Fibroblast of skin of right biceps (primary cell): ENCODE data around the gene C1orf52.

Experiments
- DNase-seq: peaks from one replicate; pipeline ENCODE4 v3.0.0-alpha.2; 2013

The C1orf52 gene

GRCh38 chr1:85229574-85230097 lies 29.8 kb downstream of the C1orf52 start:
- DNase-seq, result no peak

DNA sequence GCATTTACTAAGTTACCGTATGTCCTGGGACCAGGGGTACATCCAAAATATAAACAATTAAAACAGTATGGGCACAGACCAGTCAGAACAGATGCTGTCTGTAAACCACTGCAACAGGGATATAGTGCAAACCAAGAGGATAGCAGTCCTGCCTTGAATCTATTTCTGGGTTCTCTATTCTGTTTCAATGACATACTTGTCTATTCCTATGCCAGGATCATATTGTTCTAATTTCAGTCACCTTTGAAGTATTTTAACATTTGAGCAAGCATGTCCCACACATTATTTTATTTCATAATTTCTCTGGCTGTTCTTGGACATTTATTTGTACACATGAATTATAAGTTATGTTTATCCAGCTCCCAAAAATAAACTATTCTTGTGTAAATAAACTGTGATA lies 30.5 kb downstream of the C1orf52 start:
- no peak for DNase-seq

GRCh38 chr1:85225624-85226380 lies 33.7 kb downstream of the C1orf52 start:
- DNase-seq, result no peak

DNA sequence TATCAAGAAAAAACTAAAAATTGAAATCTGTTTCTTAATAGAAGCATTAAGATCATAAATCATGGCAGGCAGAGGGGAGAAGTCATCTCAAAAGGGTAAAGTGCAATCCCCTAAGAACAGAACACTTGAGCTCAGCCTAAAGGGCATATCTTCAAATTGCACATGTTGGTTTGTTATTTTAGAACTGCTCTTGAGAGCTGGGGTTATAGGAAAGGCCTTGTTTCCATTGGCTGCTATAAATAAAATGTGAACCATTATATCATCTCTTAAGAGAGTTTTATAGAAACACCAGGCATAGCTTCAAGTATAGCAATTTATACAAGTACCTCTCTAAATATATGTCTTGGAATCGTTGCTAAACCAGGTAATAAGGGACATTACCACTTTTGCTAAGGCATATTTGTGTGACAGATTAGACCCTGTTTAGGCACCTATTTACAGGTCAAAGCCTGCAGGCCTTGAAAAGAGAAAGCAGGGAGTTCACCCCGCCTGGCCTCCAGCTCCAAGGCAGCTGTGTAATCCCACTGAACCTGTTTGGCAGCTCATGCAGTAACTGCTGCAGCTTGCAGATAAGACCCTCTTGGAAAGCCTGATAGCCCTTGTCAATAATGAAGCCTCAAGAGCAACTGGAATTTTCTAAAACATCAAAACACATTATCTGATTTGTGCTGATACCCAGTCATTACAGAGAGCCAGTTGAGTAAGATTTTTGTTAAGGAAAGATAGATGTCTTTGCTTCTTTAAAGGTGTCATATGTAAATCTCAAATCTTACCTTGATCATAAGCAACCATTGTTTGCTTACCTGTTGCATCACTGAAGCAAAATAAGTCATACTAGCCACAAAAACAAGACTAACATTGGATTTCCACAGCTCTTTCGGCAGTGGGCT lies 34.5 kb downstream of the C1orf52 start:
- no peak for DNase-seq

GRCh38 chr1:85224295-85224694 lies 35.2 kb downstream of the C1orf52 start:
- DNase-seq, result no peak

GRCh38 chr1:85223334-85223733 lies 36.1 kb downstream of the C1orf52 start:
- DNase-seq, result no peak

GRCh38 chr1:85220756-85221201 lies 38.7 kb downstream of the C1orf52 start:
- peak; percentile 57 for DNase-seq

DNA sequence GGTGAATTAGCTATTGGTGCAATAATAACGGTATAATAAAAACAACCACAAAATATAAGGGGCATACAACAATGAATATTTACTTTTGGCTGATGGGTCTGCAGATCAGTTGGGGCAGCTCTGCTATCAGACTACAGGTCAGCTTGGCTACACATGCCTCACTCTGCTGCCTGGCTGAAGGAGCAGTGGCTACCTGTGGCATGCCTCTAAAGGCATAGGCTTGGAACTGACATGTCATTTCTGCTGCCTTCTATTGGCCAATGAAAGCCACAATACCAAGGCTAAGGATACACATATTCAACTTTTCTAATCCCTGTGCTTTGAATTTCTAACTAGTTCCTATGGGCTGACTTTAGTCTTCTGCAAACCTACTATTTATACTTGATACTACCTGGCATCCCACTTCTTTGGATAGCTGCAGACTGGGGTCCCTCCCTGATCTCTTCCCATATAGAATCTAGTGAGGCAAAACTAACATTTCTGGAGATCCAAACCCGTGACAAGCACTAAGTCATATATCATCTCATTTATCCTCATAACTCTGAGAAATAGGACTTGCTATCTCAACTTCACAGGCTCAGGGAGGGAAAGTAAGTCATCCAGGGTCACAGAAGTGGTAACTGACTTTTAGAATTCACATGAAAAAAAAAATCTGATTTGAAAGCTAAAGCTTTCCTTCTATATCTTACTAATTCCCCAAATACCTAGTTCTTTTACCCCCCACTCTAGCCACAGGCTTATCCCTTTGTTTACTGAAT lies 39.4 kb downstream of the C1orf52 start:
- no peak for DNase-seq

- no peak for DNase-seq
These were observed 42.8 kb downstream of the C1orf52 start for GRCh38 chr1:85216697-85217096.

DNA sequence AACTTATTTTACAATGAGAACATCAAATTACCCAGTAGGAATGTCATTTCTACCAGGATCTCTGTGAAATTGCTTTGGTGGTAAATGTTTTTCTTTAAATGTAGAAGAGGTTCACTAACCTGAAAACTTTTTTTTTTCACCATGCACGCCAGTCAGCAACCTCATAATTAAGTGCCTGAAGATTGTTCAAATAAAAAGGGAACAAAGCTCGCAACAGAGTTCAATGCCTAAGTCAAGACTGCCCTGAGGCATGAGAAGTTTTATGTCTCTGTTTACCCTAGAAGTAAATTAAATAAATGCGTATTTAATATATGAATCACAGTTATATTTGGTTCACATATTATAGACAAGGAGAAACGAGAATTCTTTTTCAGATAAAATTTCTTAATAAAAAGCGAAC lies 44.8 kb downstream of the C1orf52 start:
- no peak for DNase-seq

GRCh38 chr1:85208488-85208887 lies 51.0 kb downstream of the C1orf52 start:
- DNase-seq, result no peak

DNA sequence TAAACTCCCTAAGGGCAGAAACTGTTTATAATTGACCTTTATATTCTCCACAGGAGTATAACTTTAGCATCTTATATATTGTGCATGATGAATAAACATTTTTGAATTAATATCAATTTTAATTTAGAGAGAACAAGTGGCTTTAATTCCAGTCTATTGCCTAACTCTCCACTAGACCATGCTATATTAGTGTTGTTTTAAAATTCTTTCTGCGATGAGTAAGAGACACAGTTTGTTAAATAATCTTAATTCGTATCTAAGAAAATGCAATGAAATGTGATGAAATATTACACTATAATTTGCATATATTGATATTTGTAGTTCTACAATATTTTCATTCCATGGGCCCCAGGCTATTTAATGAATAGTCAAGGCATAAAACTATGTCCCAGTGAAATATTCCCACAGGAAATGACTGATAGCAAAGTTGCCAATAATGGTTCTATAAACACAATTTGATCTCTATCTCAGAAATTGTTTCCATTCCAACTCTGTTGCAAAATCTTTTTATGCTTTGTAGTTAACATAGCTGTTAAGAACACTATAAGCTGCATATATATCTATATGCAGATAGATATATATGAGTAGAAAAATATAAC lies 55.8 kb downstream of the C1orf52 start:
- DNase-seq, result peak; percentile 67

- no peak for DNase-seq
These were observed 56.6 kb downstream of the C1orf52 start for GRCh38 chr1:85202864-85203255.

DNA sequence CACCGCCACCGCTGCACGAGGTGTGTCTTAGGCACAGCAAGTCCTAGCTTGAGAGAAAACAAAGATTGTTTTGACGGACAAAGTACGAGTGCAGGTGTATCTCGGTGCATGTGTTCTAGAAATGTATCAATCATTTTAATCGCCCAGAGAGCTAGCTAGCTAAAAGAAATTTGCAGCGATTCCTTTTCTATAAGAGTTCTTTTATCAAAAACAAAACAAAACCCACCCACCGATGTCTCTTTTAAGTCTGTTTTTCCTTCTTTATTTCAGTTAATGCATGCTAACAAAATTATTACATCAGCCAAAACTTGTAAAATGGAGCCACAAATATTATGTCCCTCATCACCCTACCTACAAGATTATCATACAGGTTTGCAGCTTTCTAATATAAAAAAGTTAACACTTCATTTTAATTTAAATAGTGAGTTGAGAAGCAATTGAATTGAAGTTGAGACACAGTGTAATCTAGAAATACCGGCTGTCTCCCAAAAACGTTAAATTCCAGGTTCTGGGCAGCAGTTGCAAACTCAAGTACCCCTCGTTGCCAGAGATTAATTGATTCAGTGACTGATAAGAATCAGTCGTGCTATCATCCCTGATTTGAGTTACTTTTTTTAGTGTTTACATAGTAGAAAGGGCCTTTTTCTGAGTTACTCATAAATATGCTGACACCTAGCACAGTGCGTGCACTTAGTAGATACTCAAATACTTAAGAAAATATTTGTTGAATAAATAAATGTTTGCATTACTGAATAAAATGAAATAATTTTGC lies 57.2 kb downstream of the C1orf52 start:
- no peak for DNase-seq

- DNase-seq, result peak; percentile 80
These were observed 57.9 kb downstream of the C1orf52 start for GRCh38 chr1:85201340-85202091.

GRCh38 chr1:85200463-85201339 lies 58.8 kb downstream of the C1orf52 start, which contains the start of gene SYDE2:
TSS of gene SYDE2 (minus strand) at chr1:85201016. CDS start at chr1:85200996, 20 bp downstream.
- DNase-seq, result peak; percentile 76
